ENCODE results near the gene ACTR6. TPM values are rescaled to one million over a fixed set of nuclear protein-coding genes. Genes with fewer than 3 reads are reported as not detected.
"Not testable (repeated sequence)": the region's sequence is repeated elsewhere in the genome, so short reads cannot be mapped to it uniquely, and the experiment has no call there.

The ACTR6 gene
- total RNA-seq, 2 donors from 2014 or later, result 5.2 TPM; not detected in 1

DNA sequence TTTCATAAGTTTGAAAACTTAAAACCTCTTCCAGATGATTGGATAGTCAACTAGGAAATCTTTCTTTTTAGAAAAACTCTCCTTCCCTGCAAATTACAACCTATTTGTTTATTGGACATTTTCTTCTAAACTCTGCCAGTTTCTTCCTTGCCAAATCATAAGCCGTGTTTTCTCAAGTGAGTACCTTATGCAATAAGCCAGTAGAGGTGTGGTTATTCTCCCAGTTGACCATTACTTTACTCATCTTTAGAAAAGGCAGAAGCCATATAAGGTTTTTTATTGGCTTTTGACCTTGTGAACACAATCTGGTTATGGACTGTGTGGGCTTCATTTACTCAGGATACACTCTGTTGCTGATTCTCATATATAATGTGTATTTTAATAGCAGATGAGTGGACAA is 14.6 kb downstream of the ACTR6 start:
- Histone ChIP-seq H3K36me3 (replicated peaks in 1 of 2; ENCODE audit: insufficient read depth in 1 of 2, low read depth in 2 of 2) (peaks cover 0 to 9% of the 10 kb centered on the region in 2 donors), H3K27ac (no peak overlapping the region), H3K9me3 (no peaks in the 10 kb centered on the region), H3K27me3 (no peaks in the 10 kb centered on the region), H3K4me3 (no peak overlapping the region), H3K4me1 (peaks cover 12% of the 10 kb centered on the region)
- TF ChIP-seq POLR2A (IDR thresholded peaks at IDR 0.05), result no peak
- TF ChIP-seq, protein P1, sequence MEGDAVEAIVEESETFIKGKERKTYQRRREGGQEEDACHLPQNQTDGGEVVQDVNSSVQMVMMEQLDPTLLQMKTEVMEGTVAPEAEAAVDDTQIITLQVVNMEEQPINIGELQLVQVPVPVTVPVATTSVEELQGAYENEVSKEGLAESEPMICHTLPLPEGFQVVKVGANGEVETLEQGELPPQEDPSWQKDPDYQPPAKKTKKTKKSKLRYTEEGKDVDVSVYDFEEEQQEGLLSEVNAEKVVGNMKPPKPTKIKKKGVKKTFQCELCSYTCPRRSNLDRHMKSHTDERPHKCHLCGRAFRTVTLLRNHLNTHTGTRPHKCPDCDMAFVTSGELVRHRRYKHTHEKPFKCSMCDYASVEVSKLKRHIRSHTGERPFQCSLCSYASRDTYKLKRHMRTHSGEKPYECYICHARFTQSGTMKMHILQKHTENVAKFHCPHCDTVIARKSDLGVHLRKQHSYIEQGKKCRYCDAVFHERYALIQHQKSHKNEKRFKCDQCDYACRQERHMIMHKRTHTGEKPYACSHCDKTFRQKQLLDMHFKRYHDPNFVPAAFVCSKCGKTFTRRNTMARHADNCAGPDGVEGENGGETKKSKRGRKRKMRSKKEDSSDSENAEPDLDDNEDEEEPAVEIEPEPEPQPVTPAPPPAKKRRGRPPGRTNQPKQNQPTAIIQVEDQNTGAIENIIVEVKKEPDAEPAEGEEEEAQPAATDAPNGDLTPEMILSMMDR (IDR thresholded peaks at IDR 0.05), result no peak
- intact Hi-C loops (cut with DNase I), result no loop called here
- 81 to 86% methylated on average over 1 of the region's 1 CpG for WGBS, 2 donors
- DNase-seq (no peak), ATAC-seq (no peak)

DNA sequence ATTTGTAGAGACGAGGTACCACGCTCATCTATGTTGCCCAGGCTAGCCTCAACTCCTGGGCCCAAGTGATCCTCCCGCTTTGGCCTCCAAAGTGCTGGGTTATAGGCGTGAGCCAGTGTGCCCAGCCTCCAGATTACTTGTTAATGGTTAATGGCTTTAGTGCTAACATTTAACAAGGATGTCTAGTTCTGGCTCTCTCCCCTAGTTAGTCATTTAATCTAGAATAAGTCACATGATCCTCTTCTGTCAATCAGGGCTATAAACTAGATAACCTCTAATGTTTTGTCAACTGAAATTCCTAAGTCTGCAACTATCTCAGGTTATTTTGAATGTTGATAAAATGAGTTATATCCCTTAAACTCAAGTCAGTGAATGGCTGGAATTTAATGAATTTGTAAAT is 15.7 kb downstream of the ACTR6 start:
- Histone ChIP-seq H3K27ac (no peak overlapping the region), H3K4me3 (no peak overlapping the region), H3K4me1 (peaks cover 12% of the 10 kb centered on the region), H3K9me3 (no peaks in the 10 kb centered on the region), H3K36me3 (replicated peaks in 1 of 2; ENCODE audit: insufficient read depth in 1 of 2, low read depth in 2 of 2) (peaks cover 0 to 5% of the 10 kb centered on the region in 2 donors), H3K27me3 (no peaks in the 10 kb centered on the region)
- WGBS, 2 donors, result 84 to 87% methylated on average over 4 of the region's 4 CpGs
- intact Hi-C loops (cut with DNase I), result no loop called here
- DNase-seq, result no peak
- TF ChIP-seq, protein P1 (IDR thresholded peaks at IDR 0.05), result no peak
- no peak for TF ChIP-seq POLR2A (IDR thresholded peaks at IDR 0.05)
- ATAC-seq, result no peak

DNA sequence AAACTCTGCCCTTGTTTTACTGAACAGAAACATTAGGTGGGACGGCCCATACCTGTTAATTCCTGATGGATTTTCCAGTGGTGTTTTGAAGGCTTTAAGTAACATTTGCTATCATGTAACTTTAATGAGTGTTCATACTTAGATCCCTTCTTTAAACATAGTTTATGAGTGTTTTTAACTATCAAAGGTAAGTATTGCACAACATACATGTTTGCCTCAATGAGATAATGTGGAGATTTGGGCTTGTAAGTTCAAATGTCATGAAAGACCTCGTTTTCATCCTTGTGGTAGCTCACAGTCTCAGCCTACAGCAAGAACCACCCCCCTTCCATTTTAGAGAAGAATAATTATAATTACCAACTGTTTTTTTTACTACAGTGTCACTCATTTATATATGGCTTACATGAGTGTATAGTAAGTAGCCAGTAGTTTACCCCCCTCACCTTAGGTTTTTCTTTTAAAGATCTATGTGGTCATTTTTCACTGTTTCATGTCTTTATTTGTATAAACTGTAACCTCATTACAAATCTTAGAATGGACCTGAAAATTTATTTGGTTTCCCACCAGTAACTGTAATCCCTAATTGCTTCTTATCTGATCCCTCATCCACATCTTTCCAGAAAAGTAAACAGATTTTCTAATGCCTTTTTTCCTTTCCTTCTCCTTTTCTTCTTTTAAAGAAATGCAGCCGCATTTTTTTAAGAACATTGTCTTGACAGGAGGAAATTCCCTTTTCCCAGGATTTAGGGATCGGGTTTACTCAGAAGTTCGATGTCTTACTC is 18.9 kb downstream of the ACTR6 start:
- WGBS, 2 donors, result 89 to 91% methylated on average over 5 of the region's 5 CpGs
- Histone ChIP-seq H3K4me3 (no peak overlapping the region), H3K27me3 (no peaks in the 10 kb centered on the region), H3K9me3 (no peaks in the 10 kb centered on the region), H3K4me1 (no peaks in the 10 kb centered on the region), H3K36me3 (replicated peaks in 1 of 2; ENCODE audit: insufficient read depth in 1 of 2, low read depth in 2 of 2) (peaks cover 0 to 10% of the 10 kb centered on the region in 2 donors), H3K27ac (no peak overlapping the region)
- TF ChIP-seq POLR2A (IDR thresholded peaks at IDR 0.05), result no peak
- TF ChIP-seq, protein P1 (IDR thresholded peaks at IDR 0.05), result no peak
- intact Hi-C loops (cut with DNase I), result no loop called here
- DNase-seq (no peak), ATAC-seq (no peak)

GRCh38 chr12:100221523-100221922 is 20.9 kb downstream of the ACTR6 start:
- DNase-seq, result no peak
- Histone ChIP-seq H3K9me3 (no peaks in the 10 kb centered on the region), H3K36me3 (replicated peaks in 1 of 2; ENCODE audit: insufficient read depth in 1 of 2, low read depth in 2 of 2) (peaks cover 0 to 10% of the 10 kb centered on the region in 2 donors), H3K4me1 (no peaks in the 10 kb centered on the region), H3K4me3 (no peak overlapping the region), H3K27me3 (no peaks in the 10 kb centered on the region), H3K27ac (no peak overlapping the region)
- no peak for ATAC-seq
- WGBS, 2 donors, result 90 to 94% methylated on average over 3 of the region's 3 CpGs
- intact Hi-C loops (cut with DNase I), result no loop called here
- TF ChIP-seq, protein P1 (IDR thresholded peaks at IDR 0.05), result no peak

GRCh38 chr12:100222173-100222572 is 21.6 kb downstream of the ACTR6 start:
- H3K4me3 ChIP-seq; H3K4me1 ChIP-seq; H3K27ac ChIP-seq; intact Hi-C loops (cut with DNase I); H3K36me3 ChIP-seq (replicated peaks in 1 of 2; ENCODE audit: insufficient read depth in 1 of 2, low read depth in 2 of 2); H3K27me3 ChIP-seq; DNase-seq; ATAC-seq; H3K9me3 ChIP-seq: not testable (repeated sequence)
- WGBS, 2 donors, result 92 to 96% methylated on average over 6 of the region's 6 CpGs
